ENCODE data around the gene SLC26A3. TPM values are rescaled to one million over a fixed set of nuclear protein-coding genes. Genes with fewer than 3 reads are reported as not detected.

Gene SLC26A3
- total RNA-seq, 1 experiment from 2014 or later, result not detected

GRCh38 chr7:107833684-107834106 is 30.7 kb upstream of the SLC26A3 start:
- no peaks in the 10 kb centered on the region for H3K4me1 ChIP-seq
- H3K4me3 ChIP-seq, result no peak overlapping the region
- no peaks in the 10 kb centered on the region; the same call in 1 of the 2 replicates for H3K27me3 ChIP-seq
- no peak for DNase-seq
- H3K36me3 ChIP-seq, result no peaks in the 10 kb centered on the region
- no peaks in the 10 kb centered on the region for H3K9me3 ChIP-seq (replicated peaks)
- no peak overlapping the region for H3K27ac ChIP-seq

DNA sequence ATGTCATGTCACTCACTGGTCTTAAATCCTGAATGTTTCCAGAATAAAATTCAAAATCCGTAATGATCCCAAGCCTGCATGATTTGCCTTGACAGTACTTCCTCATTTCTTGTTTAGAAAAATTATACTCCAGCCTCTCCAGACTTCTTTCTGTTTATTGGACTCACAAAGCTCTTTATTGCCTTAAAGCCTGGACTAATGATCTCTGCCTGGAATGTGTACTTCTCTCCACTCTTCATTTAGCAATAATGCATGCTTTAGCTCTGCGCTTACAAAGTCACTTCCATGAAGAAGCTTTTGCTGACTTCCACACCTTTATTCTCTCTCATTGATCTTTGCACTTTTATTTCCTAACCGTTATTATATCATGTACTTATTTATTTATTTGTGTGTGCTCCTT is 27.4 kb upstream of the SLC26A3 start:
- no peaks in the 10 kb centered on the region for H3K27me3 ChIP-seq
- H3K4me1 ChIP-seq, result no peaks in the 10 kb centered on the region
- no peaks in the 10 kb centered on the region for H3K9me3 ChIP-seq (replicated peaks)
- no peak overlapping the region for H3K4me3 ChIP-seq
- no peak for DNase-seq
- H3K27ac ChIP-seq, result no peak overlapping the region
- H3K36me3 ChIP-seq, result no peaks in the 10 kb centered on the region

DNA sequence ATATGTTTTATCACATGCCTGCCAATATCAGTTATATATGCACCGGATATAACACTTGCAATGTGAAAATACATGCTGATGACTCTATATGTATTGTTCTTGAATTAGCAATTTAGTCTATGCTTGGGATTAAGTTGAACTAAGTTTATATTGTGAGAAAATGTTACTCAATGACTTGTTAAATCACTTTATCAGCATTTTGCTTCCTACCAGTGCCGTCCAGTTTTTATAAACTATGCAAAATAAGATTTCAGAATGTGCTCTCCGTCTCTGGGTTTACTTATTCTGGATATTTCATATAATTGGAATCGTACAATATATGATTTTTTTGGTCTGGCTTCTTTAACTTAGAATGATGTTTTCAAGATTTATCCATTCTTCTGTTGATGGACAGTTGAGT is 25.5 kb upstream of the SLC26A3 start:
- H3K27me3 ChIP-seq, result no peaks in the 10 kb centered on the region
- H3K27ac ChIP-seq, result no peak overlapping the region
- no peaks in the 10 kb centered on the region for H3K4me1 ChIP-seq
- H3K4me3 ChIP-seq, result no peak overlapping the region
- no peaks in the 10 kb centered on the region for H3K36me3 ChIP-seq
- no peaks in the 10 kb centered on the region for H3K9me3 ChIP-seq (replicated peaks)
- no peak for DNase-seq

GRCh38 chr7:107827501-107827900 is 24.5 kb upstream of the SLC26A3 start:
- H3K4me1 ChIP-seq, result no peaks in the 10 kb centered on the region
- H3K9me3 ChIP-seq (replicated peaks), result no peaks in the 10 kb centered on the region
- no peak overlapping the region for H3K27ac ChIP-seq
- no peak overlapping the region for H3K4me3 ChIP-seq
- no peaks in the 10 kb centered on the region for H3K27me3 ChIP-seq
- no peaks in the 10 kb centered on the region for H3K36me3 ChIP-seq
- no peak for DNase-seq

GRCh38 chr7:107826451-107826850 is 23.4 kb upstream of the SLC26A3 start:
- H3K27ac ChIP-seq, result no peak overlapping the region
- H3K4me1 ChIP-seq, result no peaks in the 10 kb centered on the region
- no peaks in the 10 kb centered on the region for H3K9me3 ChIP-seq (replicated peaks)
- no peaks in the 10 kb centered on the region for H3K27me3 ChIP-seq
- no peak for DNase-seq
- no peaks in the 10 kb centered on the region for H3K36me3 ChIP-seq
- H3K4me3 ChIP-seq, result no peak overlapping the region

DNA sequence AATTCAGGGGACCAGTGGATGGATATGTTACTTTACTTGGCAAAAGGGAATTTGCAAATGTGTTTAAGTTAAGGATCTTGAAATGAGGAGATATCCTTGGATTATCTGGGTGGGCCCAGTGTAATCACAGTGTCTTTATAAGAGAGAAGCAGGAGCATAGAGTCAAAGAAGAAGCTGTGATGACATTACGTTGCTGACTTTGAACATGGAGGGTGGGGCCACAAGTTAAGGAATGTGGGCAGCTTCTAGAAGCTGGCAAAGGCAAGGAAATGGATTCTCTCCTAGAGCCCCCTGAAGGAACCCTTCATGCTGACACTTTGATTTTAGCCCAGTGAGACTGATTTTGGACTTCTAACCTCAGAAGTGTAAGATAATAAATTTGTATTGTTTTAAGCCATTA is 21.8 kb upstream of the SLC26A3 start:
- Histone ChIP-seq H3K4me1 (no peaks in the 10 kb centered on the region), H3K4me3 (no peak overlapping the region), H3K27ac (no peak overlapping the region), H3K27me3 (no peaks in the 10 kb centered on the region; the same call in 1 of the 2 replicates), H3K36me3 (no peaks in the 10 kb centered on the region), H3K9me3 (replicated peaks) (no peaks in the 10 kb centered on the region)
- DNase-seq, result no peak

DNA sequence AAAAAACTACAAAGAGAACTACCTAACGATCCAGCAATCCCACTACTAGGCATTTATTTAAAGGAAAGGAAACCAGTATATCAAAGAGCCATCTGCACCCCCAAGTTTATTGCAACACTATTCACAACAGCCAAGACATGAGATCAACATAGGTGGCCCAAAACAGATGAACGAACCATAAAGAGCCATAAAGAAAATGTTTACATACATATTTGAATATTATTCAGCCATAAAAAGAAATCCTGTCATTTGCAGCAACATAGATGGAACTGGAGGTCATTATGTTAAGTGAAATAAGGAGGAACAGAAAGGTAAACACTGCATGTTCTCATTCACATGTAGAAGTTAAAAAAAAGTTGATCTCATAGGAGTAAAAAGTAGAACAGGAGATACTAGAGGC is 15.6 kb upstream of the SLC26A3 start:
- no peak for DNase-seq
- H3K4me3 ChIP-seq, result no peak overlapping the region
- H3K4me1 ChIP-seq, result no peaks in the 10 kb centered on the region
- H3K9me3 ChIP-seq (replicated peaks), result no peaks in the 10 kb centered on the region
- H3K27ac ChIP-seq, result no peak overlapping the region
- no peaks in the 10 kb centered on the region for H3K36me3 ChIP-seq
- H3K27me3 ChIP-seq, result no peaks in the 10 kb centered on the region; the same call in 1 of the 2 replicates

DNA sequence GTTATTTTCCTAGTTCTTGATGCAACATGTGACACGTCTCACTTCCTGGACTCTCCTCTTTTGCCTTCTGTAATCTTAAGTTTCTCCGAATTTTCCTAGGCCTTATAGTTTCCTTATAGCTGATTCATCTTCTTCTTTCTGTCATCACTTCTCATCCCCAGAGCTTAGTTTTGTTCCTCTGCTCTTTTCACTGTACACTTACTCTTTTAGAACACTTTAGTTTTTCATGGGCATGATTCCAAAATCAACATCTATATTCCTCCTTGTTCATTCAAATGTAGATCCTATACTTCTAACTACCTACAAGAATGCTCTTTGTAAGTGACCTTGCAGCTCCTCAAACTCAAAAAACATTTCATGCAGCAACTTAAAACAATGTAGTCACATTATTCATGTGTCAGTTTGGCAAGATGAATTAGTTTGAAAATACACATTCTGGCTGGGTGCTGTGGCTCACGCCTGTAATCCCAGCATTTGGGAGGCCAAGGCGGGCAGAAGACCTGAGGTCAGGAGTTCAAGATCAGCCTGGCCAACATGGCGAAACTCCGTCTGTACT is 13.1 kb upstream of the SLC26A3 start:
- DNase-seq, result peak in 1 of 2 experiments; percentile 9
- Histone ChIP-seq H3K27me3 (no peaks in the 10 kb centered on the region; the same call in 1 of the 2 replicates), H3K4me3 (no peak overlapping the region), H3K9me3 (replicated peaks) (no peaks in the 10 kb centered on the region), H3K4me1 (no peaks in the 10 kb centered on the region), H3K27ac (no peak overlapping the region), H3K36me3 (no peaks in the 10 kb centered on the region)

- Histone ChIP-seq H3K27ac (no peak overlapping the region), H3K27me3 (no peaks in the 10 kb centered on the region; the same call in 1 of the 2 replicates), H3K4me1 (no peaks in the 10 kb centered on the region), H3K4me3 (no peak overlapping the region), H3K36me3 (no peaks in the 10 kb centered on the region), H3K9me3 (replicated peaks) (no peaks in the 10 kb centered on the region)
- peak in 1 of 2 experiments; percentile 20 for DNase-seq
Measured at GRCh38 chr7:107815254-107815882, 12.3 kb upstream of the SLC26A3 start.

DNA sequence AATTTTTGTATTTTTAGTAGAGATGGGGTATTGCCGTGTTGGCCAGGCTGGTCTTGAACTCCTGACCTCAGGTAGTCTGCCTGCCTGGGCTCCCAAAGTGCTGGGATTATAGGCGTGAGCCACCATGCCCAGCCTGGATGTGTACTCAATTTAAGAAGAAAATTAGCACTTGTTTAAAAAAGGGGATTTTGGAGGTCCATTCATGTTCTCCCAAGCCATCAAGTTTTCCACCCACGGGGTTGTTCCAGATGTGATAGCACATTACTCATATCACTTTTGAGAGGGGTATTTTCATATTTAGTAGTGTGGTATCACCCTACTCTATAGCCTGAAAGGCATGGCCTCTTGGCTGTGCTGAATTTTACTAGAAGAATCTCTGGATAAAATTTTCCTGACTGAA is 10.5 kb upstream of the SLC26A3 start:
- Histone ChIP-seq H3K27ac (no peak overlapping the region), H3K4me1 (no peaks in the 10 kb centered on the region), H3K4me3 (no peak overlapping the region), H3K9me3 (replicated peaks) (no peaks in the 10 kb centered on the region), H3K27me3 (no peaks in the 10 kb centered on the region), H3K36me3 (no peaks in the 10 kb centered on the region)
- DNase-seq, result no peak

- no peak for DNase-seq
- no peaks in the 10 kb centered on the region for H3K36me3 ChIP-seq
- no peak overlapping the region for H3K4me3 ChIP-seq
- H3K9me3 ChIP-seq (replicated peaks), result no peaks in the 10 kb centered on the region
- no peak overlapping the region for H3K27ac ChIP-seq
- H3K4me1 ChIP-seq, result no peaks in the 10 kb centered on the region
- no peaks in the 10 kb centered on the region for H3K27me3 ChIP-seq
Measured at GRCh38 chr7:107811934-107812333, 8.9 kb upstream of the SLC26A3 start.

GRCh38 chr7:107810626-107811025 is 7.6 kb upstream of the SLC26A3 start:
- no peak for DNase-seq
- no peak overlapping the region for H3K27ac ChIP-seq
- H3K4me3 ChIP-seq, result no peak overlapping the region
- no peaks in the 10 kb centered on the region for H3K9me3 ChIP-seq (replicated peaks)
- no peaks in the 10 kb centered on the region for H3K36me3 ChIP-seq
- no peaks in the 10 kb centered on the region for H3K4me1 ChIP-seq
- no peaks in the 10 kb centered on the region for H3K27me3 ChIP-seq

DNA sequence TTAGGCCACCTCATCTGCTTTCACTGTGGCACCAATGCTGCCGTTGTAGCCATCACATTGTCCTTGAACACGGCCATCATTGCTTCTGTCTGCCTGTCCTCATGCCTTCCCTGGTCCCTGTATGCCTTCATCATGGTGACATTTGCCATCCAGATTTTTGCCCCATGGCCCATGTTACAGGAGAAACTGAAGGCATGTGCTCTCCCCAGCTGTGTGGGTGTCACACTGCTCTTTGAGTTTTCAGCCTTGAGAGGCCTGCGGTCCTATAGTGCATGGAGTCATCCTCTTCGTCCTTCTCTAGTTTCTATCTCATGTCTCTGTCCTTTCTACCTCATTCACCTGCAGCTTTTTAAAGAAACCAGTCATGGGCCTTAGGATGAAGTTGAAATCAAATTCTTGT is 6.2 kb upstream of the SLC26A3 start:
- no peaks in the 10 kb centered on the region for H3K36me3 ChIP-seq
- no peak overlapping the region for H3K4me3 ChIP-seq
- no peak overlapping the region for H3K27ac ChIP-seq
- no peak for DNase-seq
- H3K27me3 ChIP-seq, result no peaks in the 10 kb centered on the region
- no peaks in the 10 kb centered on the region for H3K4me1 ChIP-seq
- H3K9me3 ChIP-seq (replicated peaks), result no peaks in the 10 kb centered on the region

GRCh38 chr7:107799647-107800264 is 3.3 kb downstream of the SLC26A3 start:
- H3K4me1 ChIP-seq, result no peaks in the 10 kb centered on the region
- no peaks in the 10 kb centered on the region for H3K36me3 ChIP-seq
- DNase-seq, result no peak
- no peak overlapping the region for H3K27ac ChIP-seq
- H3K9me3 ChIP-seq (replicated peaks), result no peaks in the 10 kb centered on the region
- H3K27me3 ChIP-seq, result peaks cover 5% of the 10 kb centered on the region; the same call in 1 of the 2 replicates
- no peak overlapping the region for H3K4me3 ChIP-seq

DNA sequence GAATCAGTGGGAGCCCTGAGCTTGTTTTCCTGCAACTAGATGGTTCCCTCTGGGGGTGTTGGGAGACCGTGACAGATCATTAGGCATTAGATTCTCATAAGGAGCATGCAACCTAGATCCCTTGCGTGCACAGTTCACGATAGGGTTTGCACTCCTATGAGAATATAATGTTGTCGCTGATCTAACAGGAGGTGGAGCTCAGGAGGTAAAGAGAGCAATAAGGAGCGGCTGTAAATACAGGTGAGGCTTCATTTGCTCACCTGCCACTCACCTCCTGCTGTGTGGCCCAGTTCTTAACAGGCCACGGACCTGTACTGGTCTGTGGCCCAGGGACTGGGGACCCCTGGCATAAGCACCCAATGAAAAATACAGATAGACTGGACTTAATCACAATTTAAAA is 10.7 kb downstream of the SLC26A3 start:
- Histone ChIP-seq H3K27me3 (no peaks in the 10 kb centered on the region), H3K4me1 (no peaks in the 10 kb centered on the region), H3K36me3 (no peaks in the 10 kb centered on the region), H3K27ac (no peak overlapping the region), H3K9me3 (replicated peaks) (no peaks in the 10 kb centered on the region), H3K4me3 (no peak overlapping the region)
- DNase-seq, result no peak

DNA sequence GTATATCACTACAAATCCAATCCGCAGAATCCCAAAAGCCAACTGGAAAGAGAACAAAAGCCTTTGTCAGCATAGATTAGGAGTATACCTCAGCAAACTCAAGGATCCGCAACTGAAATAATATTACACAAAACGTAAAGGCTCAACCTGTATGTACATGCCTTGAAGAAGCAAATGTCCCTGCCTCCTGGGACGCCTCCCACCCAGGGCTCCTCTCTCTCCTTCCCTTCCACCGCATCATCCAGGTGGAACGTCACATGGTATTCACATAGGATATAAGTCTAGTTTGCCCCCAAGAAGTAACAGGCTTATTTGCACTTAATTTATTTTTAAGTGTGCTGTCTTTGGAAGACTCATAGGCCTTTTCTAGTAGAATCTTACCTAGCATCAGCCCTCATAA is 13.4 kb downstream of the SLC26A3 start:
- Histone ChIP-seq H3K27ac (no peak overlapping the region), H3K27me3 (no peaks in the 10 kb centered on the region)
- DNase-seq, result no peak

More for the DNA sequence above, 13.4 kb downstream of the SLC26A3 start:
- H3K4me1 ChIP-seq, result no peaks in the 10 kb centered on the region
- no peaks in the 10 kb centered on the region for H3K9me3 ChIP-seq (replicated peaks)
- H3K4me3 ChIP-seq, result no peak overlapping the region
- no peaks in the 10 kb centered on the region for H3K36me3 ChIP-seq

Data from SJCRH30 (cell line).